HepG2 (cell line): ENCODE data around the gene CERS6. TPM values are rescaled to one million over a fixed set of nuclear protein-coding genes. Genes with fewer than 3 reads are reported as not detected.
A peak's percentile ranks its signal among the peaks of the same experiment; 100 is the strongest.

ENCODE experiments used
- FLYWCH1 ChIP-seq: sonication (generic); formaldehyde crosslinking; IDR thresholded peaks from 2 replicates; pipeline ENCODE4 v1.8.1; 2023; ENCODE audit warnings: mild to moderate bottlenecking, missing genetic modification reagents
- GABPA ChIP-seq, 2 experiments: IDR thresholded peaks; 2 replicates each; pipeline ENCODE4 v1.6.1; 2011 to 2016; ENCODE audit warnings: low read depth in 2 of 2, low read length in 1 of 2, missing biosample characterization in 1 of 2, missing genetic modification characterization in 1 of 2
- GPBP1L1 ChIP-seq: sonication (generic); formaldehyde crosslinking; IDR thresholded peaks from 2 replicates; pipeline ENCODE4 v1.5.0; 2020; ENCODE audit warnings: mild to moderate bottlenecking, missing genetic modification reagents
- HMG20B ChIP-seq: conservative IDR thresholded peaks from 2 replicates; pipeline ENCODE4 v1.6.1; 2016; ENCODE audit warnings: missing genetic modification reagents, missing compliant biosample characterization
- HNF4G ChIP-seq, 2 experiments: sonication (generic) in 1 of 2; formaldehyde crosslinking in 1 of 2; IDR thresholded peaks; 2 replicates each; pipeline versions ENCODE4 v1.4.0 to v1.6.1; 2011 to 2020; ENCODE audit warnings: borderline replicate concordance in 2 of 2, low read depth in 2 of 2, mild to moderate bottlenecking in 2 of 2, low read length in 1 of 2, missing genetic modification reagents in 1 of 2, moderate library complexity in 1 of 2
- MLXIP ChIP-seq: sonication (generic); formaldehyde crosslinking; IDR thresholded peaks from 2 replicates; pipeline ENCODE4 v1.9.0; 2021; ENCODE audit warnings: missing genetic modification reagents, borderline replicate concordance
- RFX5 ChIP-seq: IDR thresholded peaks from 2 replicates; pipeline ENCODE4 v1.6.1; 2011; ENCODE audit warnings: low read depth, low read length, improper control_type of control experiment
- RFXANK ChIP-seq: IDR thresholded peaks from 2 replicates; pipeline ENCODE4 v1.6.1; 2016
- SCMH1 ChIP-seq: sonication (generic); formaldehyde crosslinking; IDR thresholded peaks from 2 replicates; pipeline ENCODE4 v1.9.0; 2021; ENCODE audit warnings: missing genetic modification reagents, mild to moderate bottlenecking, borderline replicate concordance
- SPEN ChIP-seq: sonication (generic); formaldehyde crosslinking; IDR thresholded peaks from 2 replicates; pipeline ENCODE4 v1.5.1; 2020; ENCODE audit warnings: low read depth, mild to moderate bottlenecking, missing genetic modification reagents
- YEATS2 ChIP-seq: sonication (generic); formaldehyde crosslinking; IDR thresholded peaks from 2 replicates; pipeline ENCODE4 v1.4.0; 2020; ENCODE audit warnings: missing genetic modification reagents, borderline replicate concordance
- ZBTB14 ChIP-seq: sonication (generic); formaldehyde crosslinking; IDR thresholded peaks from 2 replicates; pipeline ENCODE4 v1.4.0; 2020; ENCODE audit warnings: missing genetic modification reagents
- ZFP90 ChIP-seq: sonication (generic); formaldehyde crosslinking; IDR thresholded peaks from 2 replicates; pipeline ENCODE4 v1.8.0; 2022; ENCODE audit warnings: missing genetic modification reagents, mild to moderate bottlenecking, inconsistent platforms, borderline replicate concordance
- ZKSCAN8 ChIP-seq: IDR thresholded peaks from 2 replicates; pipeline ENCODE4 v1.6.1; 2016; ENCODE audit warnings: borderline replicate concordance, missing genetic modification reagents, missing compliant biosample characterization
- ZMYM4 ChIP-seq: sonication (generic); formaldehyde crosslinking; IDR thresholded peaks from 2 replicates; pipeline ENCODE4 v1.8.1; 2023; ENCODE audit warnings: mild to moderate bottlenecking, missing genetic modification reagents
- ZNF382 ChIP-seq: sonication (generic); formaldehyde crosslinking; IDR thresholded peaks from 2 replicates; pipeline ENCODE4 v1.5.0; 2020; ENCODE audit warnings: missing genetic modification reagents, mild to moderate bottlenecking, borderline replicate concordance
- ZNF550 ChIP-seq: sonication (generic); formaldehyde crosslinking; IDR thresholded peaks from 2 replicates; pipeline ENCODE4 v1.4.0; 2020; ENCODE audit warnings: mild to moderate bottlenecking, missing genetic modification reagents, borderline replicate concordance
- ZNF557 ChIP-seq: sonication (generic); formaldehyde crosslinking; IDR thresholded peaks from 2 replicates; pipeline ENCODE4 v1.4.0; 2020; ENCODE audit warnings: missing genetic modification reagents
- ZNF652 ChIP-seq: IDR thresholded peaks from 2 replicates; pipeline ENCODE4 v1.6.1; 2016; ENCODE audit warnings: low read depth, borderline replicate concordance
- ZNF674 ChIP-seq: sonication (generic); formaldehyde crosslinking; IDR thresholded peaks from 2 replicates; pipeline ENCODE4 v1.5.0; 2020; ENCODE audit warnings: low read depth, mild to moderate bottlenecking, missing genetic modification reagents
- ZNF766 ChIP-seq: sonication (generic); formaldehyde crosslinking; IDR thresholded peaks from 2 replicates; pipeline ENCODE4 v1.5.0; 2020; ENCODE audit warnings: missing genetic modification reagents, borderline replicate concordance
- polyA plus RNA-seq, 8 experiments: library from polyadenylated mRNA; depleted of rRNA in 3 of 8; stranded (reverse) in 7 of 8; unstranded in 1 of 8; fragments of >200 nt; fragmentation: Illumina TruSeq in 4 of 8; extraction: Trizol in 4 of 8; gene quantifications; 2 replicates each; pipeline versions ENCODE4 v1.2.1 to v1.2.3, GENCODE V29; 2011 to 2016; ENCODE audit warnings: low read depth in 4 of 8, missing spikeins in 1 of 8, mixed read lengths in 1 of 8; ENCODE audit not compliant: insufficient read depth in 1 of 8
- total RNA-seq, 5 experiments: library from RNA; depleted of rRNA; stranded (reverse); fragments of >200 nt; fragmentation: Illumina TruSeq; extraction: Trizol; gene quantifications; 2 replicates each; pipeline ENCODE4 v1.2.3, GENCODE V29; 2016; ENCODE audit warnings: low read depth in 1 of 5
- TF ChIP-seq, protein P1 (sequence below): sonication (generic); formaldehyde crosslinking; IDR thresholded peaks from 2 replicates; pipeline ENCODE4 v1.4.0; 2020; ENCODE audit warnings: missing genetic modification reagents
- TF ChIP-seq, protein P2 (sequence below): IDR thresholded peaks from 2 replicates; pipeline ENCODE4 v1.6.1; 2016; ENCODE audit warnings: missing compliant biosample characterization, missing genetic modification reagents, borderline replicate concordance

Gene CERS6
- total and polyA plus RNA-seq, 2 of the 13 experiments (the other 11 are each of a cell fraction or from before 2014, with no cell fraction given) = 10.1 to 20.3 TPM

DNA sequence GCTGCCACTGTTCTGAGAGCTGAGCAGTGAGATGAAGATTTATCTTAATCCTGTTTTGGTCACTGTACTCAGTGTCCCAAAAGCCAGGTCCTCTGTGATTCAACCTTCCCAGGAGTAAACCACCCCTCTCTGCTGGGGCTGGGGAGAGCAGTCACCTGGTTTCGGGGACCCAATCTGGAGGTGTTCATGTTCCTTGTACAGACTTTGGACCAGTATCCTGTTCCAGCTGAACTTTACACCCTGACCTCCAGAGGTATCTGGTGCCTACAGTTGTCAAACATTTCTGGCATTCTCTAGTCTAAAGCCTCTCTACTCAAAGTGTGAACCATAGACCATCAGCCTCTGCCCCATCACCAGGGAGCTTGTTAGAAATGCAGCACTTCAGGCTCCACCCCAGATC lies 22.1 kb downstream of the CERS6 start (continued):
- peak; percentile 42; the same call in 1 of the 2 replicates for TF ChIP-seq YEATS2
- TF ChIP-seq ZNF674 (CRISPR knock-in tag) = no peak
- TF ChIP-seq, protein P1, sequence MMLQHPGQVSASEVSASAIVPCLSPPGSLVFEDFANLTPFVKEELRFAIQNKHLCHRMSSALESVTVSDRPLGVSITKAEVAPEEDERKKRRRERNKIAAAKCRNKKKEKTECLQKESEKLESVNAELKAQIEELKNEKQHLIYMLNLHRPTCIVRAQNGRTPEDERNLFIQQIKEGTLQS (CRISPR knock-in tag) = no peak
- TF ChIP-seq ZBTB14 (CRISPR knock-in tag) = no peak
- 0 out of 2 replicates have a peak, but pooled peaks have one; percentile 44 for TF ChIP-seq HMG20B (CRISPR knock-in tag)
- no peak for TF ChIP-seq GABPA (IDR thresholded peaks at IDR 0.05; ENCODE audit: low read depth, low read length)
- 0 out of 2 replicates have a peak, but pooled peaks have one; percentile 12 for TF ChIP-seq GABPA (CRISPR knock-in tag; IDR thresholded peaks at IDR 0.05; ENCODE audit: low read depth)
- TF ChIP-seq GPBP1L1 (CRISPR knock-in tag) = no peak
- TF ChIP-seq ZNF766 (CRISPR knock-in tag) = no peak
- TF ChIP-seq, protein P2, sequence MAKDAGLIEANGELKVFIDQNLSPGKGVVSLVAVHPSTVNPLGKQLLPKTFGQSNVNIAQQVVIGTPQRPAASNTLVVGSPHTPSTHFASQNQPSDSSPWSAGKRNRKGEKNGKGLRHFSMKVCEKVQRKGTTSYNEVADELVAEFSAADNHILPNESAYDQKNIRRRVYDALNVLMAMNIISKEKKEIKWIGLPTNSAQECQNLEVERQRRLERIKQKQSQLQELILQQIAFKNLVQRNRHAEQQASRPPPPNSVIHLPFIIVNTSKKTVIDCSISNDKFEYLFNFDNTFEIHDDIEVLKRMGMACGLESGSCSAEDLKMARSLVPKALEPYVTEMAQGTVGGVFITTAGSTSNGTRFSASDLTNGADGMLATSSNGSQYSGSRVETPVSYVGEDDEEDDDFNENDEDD (CRISPR knock-in tag) = no peak
- TF ChIP-seq MLXIP = no peak
- no peak for TF ChIP-seq ZNF382 (CRISPR knock-in tag)
- TF ChIP-seq SCMH1 (CRISPR knock-in tag) = no peak
- peak; percentile 97 for TF ChIP-seq ZMYM4 (CRISPR knock-in tag)
- TF ChIP-seq FLYWCH1 (CRISPR knock-in tag) = no peak
- TF ChIP-seq ZNF652 (CRISPR knock-in tag) = no peak; the same call in 1 of the 2 replicates
- 0 out of 2 replicates have a peak, but pooled peaks have one; percentile 27 for TF ChIP-seq ZFP90
- no peak for TF ChIP-seq RFX5
- no peak for TF ChIP-seq ZNF550
- TF ChIP-seq RFXANK = no peak
- TF ChIP-seq HNF4G (IDR thresholded peaks at IDR 0.05; ENCODE audit: borderline replicate concordance, low read depth, low read length) = peak; percentile 98
- TF ChIP-seq HNF4G (CRISPR knock-in tag; IDR thresholded peaks at IDR 0.05; ENCODE audit: borderline replicate concordance, low read depth) = peak; percentile 89; the same call in 1 of the 2 replicates
- TF ChIP-seq SPEN (CRISPR knock-in tag) = peak; percentile 31; the same call in 1 of the 2 replicates
- no peak for TF ChIP-seq ZNF557 (CRISPR knock-in tag)
- peak; percentile 29; the same call in 1 of the 2 replicates for TF ChIP-seq ZKSCAN8 (CRISPR knock-in tag)
